SK-MEL-5 (cell line): ENCODE results near the gene PGM1. TPM values are rescaled to one million over a fixed set of nuclear protein-coding genes. Genes with fewer than 3 reads are reported as not detected.

Source experiments
- DNase-seq: peaks from one replicate; pipeline ENCODE4 v3.0.0-alpha.2; 2016; ENCODE audit warnings: low read depth, low spot score
- in situ Hi-C: cut with HindIII; loops from 2 replicates; pipeline ENCODE4 v1.10.0; 2016; ENCODE audit warnings: low sequenced_read_pairs, high pct_unique_total_duplicates, low pct_unique_long_range_greater_than_20kb
- small RNA-seq, 2 experiments: library from RNA; depleted of rRNA; stranded (forward); fragments of <200 nt; gene quantifications; one replicate each; pipeline ENCODE3, GENCODE V24; 2014
- total RNA-seq: library from RNA; depleted of rRNA; stranded (reverse); fragments of >200 nt; shearing (Covaris generic); gene quantifications from 2 replicates; pipeline ENCODE4 v1.2.3, GENCODE V29; 2014; rRNA removed

PGM1 gene
- total RNA-seq, 1 experiment from 2014 or later = 79.5 TPM

DNA sequence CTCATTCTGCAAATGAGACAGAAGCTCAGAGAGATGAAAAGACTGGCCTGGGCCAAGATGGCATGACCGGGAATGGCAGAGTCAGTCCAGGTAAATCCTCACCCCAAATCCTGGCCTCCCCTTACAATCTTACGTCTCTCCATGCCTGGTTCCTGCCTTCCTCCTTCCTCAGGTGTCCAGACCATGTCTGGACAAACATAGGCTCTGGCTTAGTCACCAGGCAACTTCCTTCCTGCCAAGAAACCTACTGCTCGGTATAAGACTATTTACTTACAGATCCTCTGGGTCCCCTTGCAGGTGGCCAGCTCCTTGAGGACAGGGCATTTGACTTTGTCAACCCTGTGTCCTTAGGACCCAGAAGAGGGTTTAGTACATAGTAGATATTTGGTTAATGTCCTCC lies 111.2 kb downstream of the PGM1 start:
- no peak for DNase-seq
- in situ Hi-C loops = no loop called here

DNA sequence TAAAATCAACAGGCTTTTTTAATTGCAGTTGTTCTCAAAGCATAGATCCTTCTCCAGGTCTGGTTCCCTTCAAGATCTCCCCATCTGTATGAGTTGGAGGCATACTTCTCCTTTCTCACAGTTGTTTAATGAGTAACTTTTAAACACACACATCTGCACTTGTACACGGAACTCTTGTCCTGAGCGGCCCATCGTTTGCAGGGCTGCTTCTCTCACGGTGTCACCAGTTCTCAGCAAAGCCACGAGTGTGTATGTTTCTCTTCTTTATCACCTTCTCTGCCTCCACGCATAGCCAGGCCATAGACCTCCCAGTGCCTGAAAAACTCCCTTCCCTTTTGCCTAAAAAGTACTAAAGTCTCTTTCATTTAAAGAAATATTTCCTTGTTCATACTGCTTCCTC lies 111.9 kb downstream of the PGM1 start:
- DNase-seq = no peak
- in situ Hi-C loops = no loop called here

DNA sequence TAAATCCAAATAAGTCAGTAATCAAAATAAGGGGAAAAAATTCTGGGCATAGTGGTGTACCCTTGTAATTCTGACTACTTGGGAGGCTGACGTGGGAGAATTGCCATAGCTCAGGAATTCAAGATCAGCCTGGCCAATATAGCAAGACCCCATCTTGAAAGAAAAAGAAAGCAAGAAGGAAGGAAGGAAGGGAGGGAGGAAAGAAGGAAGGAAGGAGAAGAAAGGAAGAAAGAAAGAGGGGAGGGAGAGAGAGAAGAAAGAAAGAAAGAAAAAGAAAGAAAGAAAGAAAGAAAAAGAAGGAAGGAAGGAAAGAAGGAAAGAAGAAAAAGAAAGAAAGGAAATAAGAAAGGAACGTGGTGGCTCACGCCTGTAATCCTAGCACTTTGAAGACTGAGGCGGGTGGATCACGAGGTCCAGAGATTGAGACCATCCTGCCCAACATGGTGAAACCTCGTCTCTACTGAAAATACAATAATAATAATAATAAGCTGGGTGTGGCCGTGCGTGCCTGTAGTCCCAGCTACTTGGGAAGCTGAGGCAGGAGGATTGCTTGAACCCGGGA lies 116.1 kb downstream of the PGM1 start:
- no peak for DNase-seq
- in situ Hi-C loops = no loop called here

Small RNA genes within 50 kb of the gene (small RNA-seq; reads per million reads assigned to genes)
- 0 reads per million in 2 experiments for gene RF02105
- 0 reads per million in 2 experiments for gene RF02106
- gene RF02107 = 0 reads per million in 2 experiments
- 0 reads per million in 2 experiments for gene RF02108
- gene RF02109 = 0 reads per million in 2 experiments
- gene RF02110 = 0 reads per million in 2 experiments

Other genes starting within 250 kb of the PGM1 start
- 38.8 and 39.0 TPM in 2 replicates for gene ALG6, start 225.8 kb upstream of the PGM1 start, total RNA-seq
- 48.6 and 51.5 TPM in 2 replicates for gene ITGB3BP, start 70.2 kb upstream of the PGM1 start, total RNA-seq
- gene EFCAB7, start 69.9 kb upstream of the PGM1 start, total RNA-seq = 6.5 and 9.6 TPM in 2 replicates
- 2.6 and 2.8 TPM in 2 replicates for gene ROR1, start 180.6 kb downstream of the PGM1 start, total RNA-seq